Endodermal cell (in vitro differentiated cells): ENCODE results near the gene RBM38. TPM values are rescaled to one million over a fixed set of nuclear protein-coding genes. Genes with fewer than 3 reads are reported as not detected.
A peak's percentile ranks its signal among the peaks of the same experiment; 100 is the strongest.

Source experiments
- DNase-seq: peaks from one replicate; pipeline ENCODE4 v3.0.0-alpha.2; 2017
- H3K27ac ChIP-seq: 2 replicates; pipeline ENCODE4 v1.5.1; 2013; ENCODE audit warnings: mild to moderate bottlenecking, low read depth, low read length, moderate library complexity
- H3K27me3 ChIP-seq: 2 replicates; pipeline ENCODE4 v1.6.1; 2013; ENCODE audit warnings: mild to moderate bottlenecking, low read length, moderate library complexity; ENCODE audit not compliant: insufficient read depth, control insufficient read depth, poor library complexity, severe bottlenecking
- H3K36me3 ChIP-seq: 2 replicates; pipeline ENCODE4 v1.7.0; 2013; ENCODE audit warnings: mild to moderate bottlenecking, low read length, moderate library complexity; ENCODE audit not compliant: control insufficient read depth, insufficient read depth
- H3K4me1 ChIP-seq: one replicate; pipeline ENCODE4 v1.7.0; 2013; ENCODE audit warnings: low read length; ENCODE audit not compliant: control insufficient read depth, insufficient read depth
- H3K4me3 ChIP-seq: 2 replicates; pipeline ENCODE4 v1.5.1; 2013; ENCODE audit warnings: mild to moderate bottlenecking, low read length, moderate library complexity
- H3K9ac ChIP-seq: 2 replicates; pipeline ENCODE4 v1.6.1; 2013; ENCODE audit warnings: mild to moderate bottlenecking, low read length, moderate library complexity; ENCODE audit not compliant: poor library complexity, severe bottlenecking; ENCODE audit errors: extremely low read depth
- H3K9me3 ChIP-seq: 2 replicates; pipeline ENCODE4 v1.6.1; 2013; ENCODE audit warnings: mild to moderate bottlenecking, low read length, moderate library complexity; ENCODE audit not compliant: control insufficient read depth
- H3K27ac Mint-ChIP-seq: 2 replicates; pipeline ENCODE4 v1.8.0; 2020; ENCODE audit warnings: mixed read lengths
- H3K27me3 Mint-ChIP-seq: 2 replicates; pipeline ENCODE4 v1.8.0; 2021; ENCODE audit warnings: mild to moderate bottlenecking, mixed read lengths; ENCODE audit not compliant: insufficient read depth
- H3K36me3 Mint-ChIP-seq: 2 replicates; pipeline ENCODE4 v1.8.0; 2020; ENCODE audit warnings: low read depth, mixed read lengths
- H3K4me1 Mint-ChIP-seq: 2 replicates; pipeline ENCODE4 v1.8.0; 2020; ENCODE audit warnings: mixed read lengths
- H3K4me3 Mint-ChIP-seq: 2 replicates; pipeline ENCODE4 v1.8.0; 2020; ENCODE audit warnings: mild to moderate bottlenecking, moderate library complexity, mixed read lengths
- H3K9me3 Mint-ChIP-seq: 2 replicates; pipeline ENCODE4 v1.8.0; 2020; ENCODE audit warnings: mild to moderate bottlenecking, mixed read lengths
- WGBS, 2 experiments: methylation state at CpG; one replicate each; pipeline versions ENCODE4 v1.1.5 to v1.1.7; 2013; ENCODE audit warnings: missing lambda C conversion rate in 2 of 2, mixed read lengths in 1 of 2; ENCODE audit not compliant: insufficient coverage in 1 of 2, insufficient read length in 1 of 2; 5-methylcytosine and 5-hydroxymethylcytosine counted together
- total RNA-seq, 2 donors: library from RNA; stranded (reverse); fragmentation: NEBNext Ultra II Directional in 1 of 2; extraction: Animal tissue kit (Norgen Biotek cat#: 25700) in 1 of 2; gene quantifications; 2 replicates in 1 of 2; 3 replicates in 1 of 2; pipeline ENCODE4 v1.2.1, GENCODE V29; 2021
- TF ChIP-seq, protein P1 (sequence below): fragments of 200-600 bp; sonication (generic); conservative IDR thresholded peaks from 2 replicates; pipeline ENCODE4 v1.5.0; 2021; ENCODE audit warnings: antibody characterized with exemption, mild to moderate bottlenecking

The RBM38 gene
- total RNA-seq, 2 donors from 2014 or later, result 29.0 to 30.2 TPM

DNA sequence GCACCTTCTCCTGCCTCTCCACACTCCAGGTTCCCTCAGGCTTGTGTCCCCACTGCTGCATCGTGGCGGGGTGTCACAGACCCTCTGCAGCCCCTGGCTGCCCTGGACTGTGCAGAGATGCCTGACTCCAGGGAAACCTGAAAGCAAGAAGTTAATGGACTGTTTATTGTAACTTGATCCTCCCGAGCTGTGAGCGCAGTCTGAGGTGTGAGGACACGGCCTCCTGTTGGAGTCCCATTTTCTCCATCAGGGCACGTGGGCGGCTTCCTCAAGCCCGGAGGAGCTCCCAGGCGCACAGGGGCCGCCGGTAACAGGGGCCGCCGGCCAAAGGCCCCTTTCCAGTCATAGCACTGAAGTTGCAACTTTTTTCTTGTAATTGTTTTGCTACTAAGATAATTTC is 16.9 kb downstream of the RBM38 start:
- peak overlapping the region; percentile 24 for H3K27ac ChIP-seq
- no peaks in the 10 kb centered on the region for H3K4me1 Mint-ChIP-seq
- H3K9me3 ChIP-seq, result no peaks in the 10 kb centered on the region
- H3K4me3 ChIP-seq, result no peak overlapping the region
- H3K9me3 Mint-ChIP-seq, result no peaks in the 10 kb centered on the region
- no peaks in the 10 kb centered on the region for H3K27me3 Mint-ChIP-seq
- 90 to 92% methylated on average over 7 to 13 of the region's 13 CpGs for WGBS, 2 experiments
- H3K4me3 Mint-ChIP-seq, result no peak overlapping the region
- no peak for DNase-seq
- peaks cover 5% of the 10 kb centered on the region for H3K36me3 ChIP-seq
- H3K9ac ChIP-seq, result no peak overlapping the region
- TF ChIP-seq, protein P1, sequence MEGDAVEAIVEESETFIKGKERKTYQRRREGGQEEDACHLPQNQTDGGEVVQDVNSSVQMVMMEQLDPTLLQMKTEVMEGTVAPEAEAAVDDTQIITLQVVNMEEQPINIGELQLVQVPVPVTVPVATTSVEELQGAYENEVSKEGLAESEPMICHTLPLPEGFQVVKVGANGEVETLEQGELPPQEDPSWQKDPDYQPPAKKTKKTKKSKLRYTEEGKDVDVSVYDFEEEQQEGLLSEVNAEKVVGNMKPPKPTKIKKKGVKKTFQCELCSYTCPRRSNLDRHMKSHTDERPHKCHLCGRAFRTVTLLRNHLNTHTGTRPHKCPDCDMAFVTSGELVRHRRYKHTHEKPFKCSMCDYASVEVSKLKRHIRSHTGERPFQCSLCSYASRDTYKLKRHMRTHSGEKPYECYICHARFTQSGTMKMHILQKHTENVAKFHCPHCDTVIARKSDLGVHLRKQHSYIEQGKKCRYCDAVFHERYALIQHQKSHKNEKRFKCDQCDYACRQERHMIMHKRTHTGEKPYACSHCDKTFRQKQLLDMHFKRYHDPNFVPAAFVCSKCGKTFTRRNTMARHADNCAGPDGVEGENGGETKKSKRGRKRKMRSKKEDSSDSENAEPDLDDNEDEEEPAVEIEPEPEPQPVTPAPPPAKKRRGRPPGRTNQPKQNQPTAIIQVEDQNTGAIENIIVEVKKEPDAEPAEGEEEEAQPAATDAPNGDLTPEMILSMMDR, result no peak
- H3K27me3 ChIP-seq, result no peaks in the 10 kb centered on the region
- H3K27ac Mint-ChIP-seq, result no peak overlapping the region
- H3K4me1 ChIP-seq, result no peaks in the 10 kb centered on the region
- H3K36me3 Mint-ChIP-seq, result peaks cover 14% of the 10 kb centered on the region

DNA sequence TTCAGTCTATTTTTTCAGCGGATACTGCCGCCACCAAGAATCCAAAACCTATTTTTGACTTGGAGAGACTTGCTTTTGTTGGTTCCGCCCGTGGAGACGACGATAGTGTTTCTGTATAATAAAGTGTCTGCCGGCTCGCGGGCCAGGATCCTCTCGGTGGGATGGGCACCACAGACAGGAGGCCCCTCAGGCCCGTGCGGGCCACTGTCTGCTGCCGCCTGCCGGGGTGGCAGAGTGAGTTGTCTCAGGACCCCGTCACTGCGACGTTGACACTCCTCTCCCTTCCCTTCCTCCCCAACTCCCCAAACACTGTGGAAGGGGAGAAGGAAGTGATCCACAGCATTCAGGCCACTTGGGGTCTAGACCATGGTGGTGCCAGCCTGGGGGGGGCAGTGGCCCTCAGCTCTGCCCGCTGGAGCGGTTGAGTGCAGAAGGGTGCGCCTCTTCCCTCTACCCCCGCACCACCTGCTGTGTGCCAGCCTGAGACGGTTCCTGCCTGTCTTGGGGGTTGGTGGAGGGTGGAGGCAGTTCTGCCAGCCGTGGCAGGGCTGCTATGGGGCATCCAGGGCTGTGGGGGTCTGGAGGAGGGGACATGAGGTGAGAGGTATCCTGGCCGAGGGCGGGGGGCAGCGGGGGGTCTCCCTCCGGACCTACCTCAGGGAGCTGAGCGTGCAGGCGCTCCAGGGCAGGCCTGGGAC is 17.5 kb downstream of the RBM38 start:
- Mint-ChIP-seq H3K36me3 (peaks cover 14% of the 10 kb centered on the region), H3K27ac (no peak overlapping the region), H3K4me1 (no peaks in the 10 kb centered on the region), H3K27me3 (no peaks in the 10 kb centered on the region), H3K9me3 (no peaks in the 10 kb centered on the region), H3K4me3 (no peak overlapping the region)
- no peak overlapping the region for H3K9ac ChIP-seq
- H3K9me3 ChIP-seq, result no peaks in the 10 kb centered on the region
- H3K36me3 ChIP-seq, result peaks cover 5% of the 10 kb centered on the region
- WGBS, 2 experiments, result 91 to 96% methylated on average over 9 to 29 of the region's 29 CpGs
- no peaks in the 10 kb centered on the region for H3K27me3 ChIP-seq
- TF ChIP-seq, protein P1, result no peak
- H3K27ac ChIP-seq, result no peak overlapping the region
- no peak overlapping the region for H3K4me3 ChIP-seq
- H3K4me1 ChIP-seq, result no peaks in the 10 kb centered on the region
- no peak for DNase-seq

DNA sequence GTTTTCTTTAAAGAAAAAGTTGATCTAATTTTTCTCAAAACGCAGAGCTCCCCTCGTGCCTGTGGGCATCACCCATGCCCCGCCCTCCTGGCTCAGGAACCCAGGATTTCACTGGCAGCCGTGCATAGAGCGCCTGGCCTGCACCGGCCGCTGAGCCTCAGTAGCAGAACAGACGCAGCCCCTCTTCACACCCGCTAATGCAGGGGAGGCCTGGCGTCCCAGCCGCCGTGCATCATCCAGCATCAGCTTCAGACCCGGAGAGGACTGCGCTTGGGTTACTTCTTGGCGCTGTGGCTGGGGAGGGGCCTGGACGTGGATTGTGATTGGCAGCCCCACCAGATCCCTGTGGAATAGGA is 18.1 kb downstream of the RBM38 start:
- no peak overlapping the region for H3K4me3 ChIP-seq
- no peaks in the 10 kb centered on the region for H3K4me1 Mint-ChIP-seq
- no peak overlapping the region for H3K9ac ChIP-seq
- no peaks in the 10 kb centered on the region for H3K9me3 ChIP-seq
- peaks cover 5% of the 10 kb centered on the region for H3K36me3 ChIP-seq
- H3K36me3 Mint-ChIP-seq, result peaks cover 14% of the 10 kb centered on the region
- TF ChIP-seq, protein P1, result no peak
- WGBS, 2 experiments, result 96 to 97% methylated on average over 12 to 16 of the region's 16 CpGs
- H3K27me3 Mint-ChIP-seq, result no peaks in the 10 kb centered on the region
- H3K4me3 Mint-ChIP-seq, result no peak overlapping the region
- no peaks in the 10 kb centered on the region for H3K27me3 ChIP-seq
- no peak overlapping the region for H3K27ac Mint-ChIP-seq
- H3K27ac ChIP-seq, result peak overlapping the region; percentile 63
- H3K4me1 ChIP-seq, result no peaks in the 10 kb centered on the region
- no peaks in the 10 kb centered on the region for H3K9me3 Mint-ChIP-seq
- DNase-seq, result no peak
